Upper lobe of right lung (tissue), 1 donor: ENCODE results near the gene VENTX. TPM values are rescaled to one million over a fixed set of nuclear protein-coding genes. Genes with fewer than 3 reads are reported as not detected.
A peak's percentile ranks its signal among the peaks of the same experiment; 100 is the strongest.
"Not testable (repeated sequence)": the region's sequence is repeated elsewhere in the genome, so short reads cannot be mapped to it uniquely, and the experiment has no call there.

Experiments used
- ATAC-seq: fragments of 200-7000 bp; cut with Tn5 transposase; one replicate; pipeline ENCODE4 v1.9.1; 2020; ENCODE audit warnings: mild to moderate bottlenecking, moderate library complexity
- DNase-seq: peaks from one replicate; pipeline ENCODE4 v3.0.0-alpha.2; 2020
- H3K27ac ChIP-seq: fragments of 200-600 bp; one replicate; pipeline ENCODE4 v1.8.0; 2022
- H3K27me3 ChIP-seq: fragments of 200-600 bp; one replicate; pipeline ENCODE4 v1.8.0; 2022; ENCODE audit warnings: mild to moderate bottlenecking
- H3K36me3 ChIP-seq: fragments of 200-600 bp; one replicate; pipeline ENCODE4 v1.8.0; 2022
- H3K4me1 ChIP-seq: fragments of 200-600 bp; one replicate; pipeline ENCODE4 v1.8.0; 2022
- H3K4me3 ChIP-seq: fragments of 200-600 bp; one replicate; pipeline ENCODE4 v1.8.0; 2022; ENCODE audit warnings: mild to moderate bottlenecking
- H3K9me3 ChIP-seq: fragments of 200-600 bp; one replicate; pipeline ENCODE4 v1.8.0; 2022
- intact Hi-C: fragments of 100-400 bp; cut with DNase I; formaldehyde crosslinking; loops from one replicate; pipeline ENCODE4 v1.11.0; 2022
- total RNA-seq: library from RNA; stranded (reverse); fragmentation: NEBNext Ultra II Directional; extraction: Animal tissue kit (Norgen Biotek cat#: 25700); gene quantifications from one replicate; pipeline ENCODE4 v1.2.1, GENCODE V29; 2021
- TF ChIP-seq, protein P1 (sequence below): fragments of 200-600 bp; IDR thresholded peaks from one replicate; pipeline ENCODE4 v1.8.0; 2022; ENCODE audit warnings: antibody characterized with exemption
- donor health status: DM: no; HTN: yes; CAD: no; lungs with severe emphysema.

VENTX gene
- total RNA-seq, 1 donor from 2014 or later, result 3.4 TPM

DNA sequence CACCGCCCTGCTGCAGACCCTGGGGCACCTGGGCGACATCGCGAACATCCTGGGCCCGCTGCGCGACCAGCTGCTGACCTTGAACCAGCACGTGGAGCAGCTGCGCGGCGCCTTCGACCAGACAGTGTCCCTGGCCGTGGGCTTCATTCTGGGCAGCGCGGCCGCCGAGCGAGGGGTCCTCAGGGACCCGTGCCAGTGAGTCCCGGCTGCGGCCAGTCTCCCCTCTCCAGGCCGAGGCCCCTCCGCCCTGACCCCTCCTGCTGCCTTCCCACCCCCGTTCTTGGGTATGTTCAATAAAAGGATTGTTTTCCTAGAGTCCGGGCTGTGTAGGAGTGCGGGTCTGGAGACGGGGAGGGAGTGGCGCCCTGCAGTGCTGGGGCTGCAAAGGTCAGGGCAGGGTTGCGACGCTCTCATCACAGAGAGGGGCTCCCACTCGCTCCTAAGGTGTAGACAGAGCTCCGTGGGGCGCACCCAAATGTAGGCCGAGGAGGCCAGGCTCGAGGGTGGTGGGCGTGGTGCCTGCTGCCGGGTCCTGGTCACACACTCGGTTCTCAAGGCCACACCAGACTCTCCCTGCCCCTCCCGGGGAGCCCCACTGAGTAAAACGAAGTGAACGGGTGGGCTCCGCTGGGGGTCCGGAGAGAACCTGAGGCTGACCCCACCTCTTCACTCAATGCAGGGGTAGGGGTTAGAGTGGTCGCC is 6.3 kb upstream of the VENTX start:
- H3K4me1 ChIP-seq, result peaks cover 5% of the 10 kb centered on the region
- H3K9me3 ChIP-seq, result no peaks in the 10 kb centered on the region
- TF ChIP-seq, protein P1, sequence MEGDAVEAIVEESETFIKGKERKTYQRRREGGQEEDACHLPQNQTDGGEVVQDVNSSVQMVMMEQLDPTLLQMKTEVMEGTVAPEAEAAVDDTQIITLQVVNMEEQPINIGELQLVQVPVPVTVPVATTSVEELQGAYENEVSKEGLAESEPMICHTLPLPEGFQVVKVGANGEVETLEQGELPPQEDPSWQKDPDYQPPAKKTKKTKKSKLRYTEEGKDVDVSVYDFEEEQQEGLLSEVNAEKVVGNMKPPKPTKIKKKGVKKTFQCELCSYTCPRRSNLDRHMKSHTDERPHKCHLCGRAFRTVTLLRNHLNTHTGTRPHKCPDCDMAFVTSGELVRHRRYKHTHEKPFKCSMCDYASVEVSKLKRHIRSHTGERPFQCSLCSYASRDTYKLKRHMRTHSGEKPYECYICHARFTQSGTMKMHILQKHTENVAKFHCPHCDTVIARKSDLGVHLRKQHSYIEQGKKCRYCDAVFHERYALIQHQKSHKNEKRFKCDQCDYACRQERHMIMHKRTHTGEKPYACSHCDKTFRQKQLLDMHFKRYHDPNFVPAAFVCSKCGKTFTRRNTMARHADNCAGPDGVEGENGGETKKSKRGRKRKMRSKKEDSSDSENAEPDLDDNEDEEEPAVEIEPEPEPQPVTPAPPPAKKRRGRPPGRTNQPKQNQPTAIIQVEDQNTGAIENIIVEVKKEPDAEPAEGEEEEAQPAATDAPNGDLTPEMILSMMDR, result no peak
- H3K27me3 ChIP-seq, result peaks cover 70% of the 10 kb centered on the region
- H3K4me3 ChIP-seq, result no peak overlapping the region
- intact Hi-C loops, result no loop called here
- DNase-seq (no peak), ATAC-seq (no peak)
- H3K27ac ChIP-seq, result no peak overlapping the region
- no peaks in the 10 kb centered on the region for H3K36me3 ChIP-seq

DNA sequence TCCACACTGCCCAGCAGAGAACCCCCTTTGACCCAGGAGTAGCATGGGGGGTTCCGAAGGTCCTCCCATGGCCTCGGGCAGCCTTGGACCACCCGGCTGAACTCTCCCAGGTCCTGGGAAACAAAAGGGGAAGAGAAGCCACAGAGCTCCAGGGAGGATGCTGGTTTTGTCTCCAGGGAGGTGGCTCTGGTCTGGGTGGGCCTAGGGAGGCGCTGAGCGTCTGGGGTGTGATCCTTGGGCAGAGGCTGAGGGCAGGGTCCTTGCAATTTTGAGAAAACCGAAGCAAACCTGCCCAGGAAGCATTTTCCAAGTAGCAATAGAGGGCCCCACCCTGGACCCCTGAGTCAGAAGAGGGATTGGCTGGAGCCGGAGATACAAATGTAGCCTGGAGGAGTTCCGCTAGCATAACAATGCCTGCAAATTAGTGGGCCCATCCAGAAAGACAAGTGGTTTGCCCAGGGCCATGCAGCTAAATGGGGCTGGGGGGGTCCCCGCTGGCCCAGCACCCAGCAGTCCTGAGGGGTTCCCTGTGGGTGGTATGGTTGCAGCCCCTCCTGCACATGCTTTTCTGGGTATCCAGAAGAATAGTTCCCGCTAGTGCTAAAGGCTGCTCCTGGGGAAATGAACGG is 5.6 kb upstream of the VENTX start:
- intact Hi-C loops, result no loop called here

GRCh38 chr10:133234796-133235195 is 2.9 kb upstream of the VENTX start:
- intact Hi-C loops, H3K4me3 ChIP-seq, DNase-seq, H3K36me3 ChIP-seq, H3K27ac ChIP-seq, H3K9me3 ChIP-seq: not testable (repeated sequence)
- ATAC-seq, result peak; percentile 6
- peaks cover 13% of the 10 kb centered on the region for H3K4me1 ChIP-seq
- H3K27me3 ChIP-seq, result peaks cover 73% of the 10 kb centered on the region

More for the DNA sequence above, 5.6 kb upstream of the VENTX start:
- TF ChIP-seq, protein P1, result no peak
- Histone ChIP-seq H3K36me3 (no peaks in the 10 kb centered on the region), H3K4me1 (peaks cover 12% of the 10 kb centered on the region), H3K4me3 (no peak overlapping the region), H3K27me3 (peaks cover 70% of the 10 kb centered on the region), H3K27ac (no peak overlapping the region), H3K9me3 (no peaks in the 10 kb centered on the region)
- DNase-seq (no peak), ATAC-seq (no peak)

- ATAC-seq (peak; percentile 59), DNase-seq (peak; percentile 78)
- intact Hi-C loops, result no loop called here
- Histone ChIP-seq H3K36me3 (no peaks in the 10 kb centered on the region), H3K4me1 (peaks cover 13% of the 10 kb centered on the region), H3K27ac (no peak overlapping the region), H3K4me3 (peak overlapping the region; percentile 25), H3K27me3 (peaks cover 75% of the 10 kb centered on the region), H3K9me3 (no peaks in the 10 kb centered on the region)
- TF ChIP-seq, protein P1, result no peak
Observed at GRCh38 chr10:133235265-133235855, 2.3 kb upstream of the VENTX start.

DNA sequence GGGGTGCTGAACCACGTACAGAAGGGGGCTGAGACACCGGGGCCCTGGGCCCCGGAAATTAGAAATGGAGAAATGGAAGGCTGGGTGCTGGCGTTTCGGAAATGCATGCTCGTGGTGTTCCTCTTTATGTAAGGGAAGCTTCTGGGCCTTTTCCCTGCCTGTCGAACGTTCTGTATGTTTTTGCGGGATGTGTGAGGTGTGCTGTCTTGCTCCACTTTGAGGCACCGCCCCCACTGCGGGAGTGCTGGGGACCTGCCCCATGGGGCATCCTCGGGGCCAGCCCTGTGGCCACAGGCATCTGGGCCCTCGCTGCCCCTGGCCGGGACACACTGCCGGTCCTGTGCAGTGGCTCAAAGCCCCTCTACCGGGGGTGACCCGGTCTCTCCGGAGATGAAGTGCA is 1.7 kb upstream of the VENTX start:
- ATAC-seq, result peak; percentile 25
- Histone ChIP-seq H3K36me3 (no peaks in the 10 kb centered on the region), H3K27ac (peak overlapping the region; percentile 63), H3K9me3 (no peaks in the 10 kb centered on the region), H3K27me3 (peaks cover 78% of the 10 kb centered on the region), H3K4me3 (peak overlapping the region; percentile 25), H3K4me1 (peaks cover 15% of the 10 kb centered on the region)
- intact Hi-C loops, result no loop called here
- TF ChIP-seq, protein P1, result no peak
- no peak for DNase-seq
